DND-41 (cell line): ENCODE measurements around the gene VIM.
"Not testable (repeated sequence)": the region's sequence is repeated elsewhere in the genome, so short reads cannot be mapped to it uniquely, and the experiment has no call there.

Experiments used
- CTCF ChIP-seq: IDR thresholded peaks from 2 replicates; pipeline ENCODE4 v1.5.1; 2012; ENCODE audit warnings: borderline replicate concordance, low read length, moderate library complexity, mild to moderate bottlenecking; ENCODE audit not compliant: poor library complexity, severe bottlenecking; ENCODE audit errors: extremely low read depth
- EZH2 ChIP-seq: IDR thresholded peaks from 3 replicates; pipeline ENCODE4 v1.6.1; 2012; ENCODE audit warnings: borderline replicate concordance, low read depth, mild to moderate bottlenecking, moderate library complexity, low read length, inconsistent platforms; ENCODE audit not compliant: severe bottlenecking

- TF ChIP-seq CTCF, EZH2: not testable (repeated sequence)
Measured at GRCh38 chr10:17254543-17255050, 26.6 kb downstream of the VIM start.
